T47D (cell line): ENCODE measurements around the gene OR7A10.

ENCODE experiments used
- DNase-seq, 2 experiments: peaks; one replicate each; pipeline versions ENCODE4 v3.0.0 to v3.0.0-alpha.2; 2011 to 2012; ENCODE audit warnings: low read depth in 1 of 2, low spot score in 1 of 2
- JUND ChIP-seq: IDR thresholded peaks from 2 replicates; pipeline ENCODE4 v1.6.1; 2012; ENCODE audit warnings: low read depth
- in situ Hi-C: cut with HindIII; loops from 2 replicates; pipeline ENCODE4 v1.10.0; 2016; ENCODE audit warnings: low sequenced_read_pairs, low pct_unique_long_range_greater_than_20kb

The OR7A10 gene

GRCh38 chr19:14848822-14849221, at the start of gene OR7A10:
Gene OR7A10 (minus strand): TSS chr19:14848922. CDS start chr19:14841877, 7,045 bp downstream.
- in situ Hi-C loops, result no loop called here
- no peak for DNase-seq

GRCh38 chr19:14890643-14891379, 42.1 kb upstream of the OR7A10 start:
- in situ Hi-C loops, result no loop called here
- DNase-seq, result no peak
- TF ChIP-seq JUND, result no peak

More at GRCh38 chr19:14848822-14849221, at the start of gene OR7A10:
- no peak for TF ChIP-seq JUND

- TF ChIP-seq JUND, result no peak
- in situ Hi-C loops, result no loop called here
- DNase-seq, result no peak
Measured at GRCh38 chr19:14889994-14890642, 41.4 kb upstream of the OR7A10 start.

GRCh38 chr19:14886032-14886431, 37.3 kb upstream of the OR7A10 start, which contains the start of gene OR7A17:
Gene OR7A17 (minus strand): TSS chr19:14886132. CDS start chr19:14881355, 4,777 bp downstream.
- no peak for TF ChIP-seq JUND
- in situ Hi-C loops, result no loop called here
- no peak for DNase-seq

- peak; percentile 26 to 39 for DNase-seq
- in situ Hi-C loops, result no loop called here
- TF ChIP-seq JUND, result no peak
Measured at GRCh38 chr19:14871619-14872230, 23.0 kb upstream of the OR7A10 start.

GRCh38 chr19:14868497-14868896, 19.8 kb upstream of the OR7A10 start:
- TF ChIP-seq JUND, result no peak
- DNase-seq, result no peak
- in situ Hi-C loops, result no loop called here

GRCh38 chr19:14843578-14843977, 5.1 kb downstream of the OR7A10 start:
- in situ Hi-C loops, result no loop called here
- TF ChIP-seq JUND, result no peak
- DNase-seq, result no peak

GRCh38 chr19:14843169-14843568, 5.6 kb downstream of the OR7A10 start:
- DNase-seq, result no peak
- TF ChIP-seq JUND, result no peak
- in situ Hi-C loops, result no loop called here

- no peak for TF ChIP-seq JUND
- in situ Hi-C loops, result no loop called here
- no peak for DNase-seq
Measured at GRCh38 chr19:14840206-14840605, 8.5 kb downstream of the OR7A10 start.

GRCh38 chr19:14837391-14837790, 11.3 kb downstream of the OR7A10 start:
- no peak for TF ChIP-seq JUND
- no peak for DNase-seq
- in situ Hi-C loops, result no loop called here

GRCh38 chr19:14835011-14835410, 13.7 kb downstream of the OR7A10 start, which contains the start of the genes OR7A5 and OR7C1:
Gene OR7A5 (minus strand): TSS chr19:14835185. CDS start chr19:14828241, 6,944 bp downstream.
Gene OR7C1 (minus strand): TSS chr19:14835185. CDS start chr19:14800136, 35,049 bp downstream.
- peak in 1 of 2 experiments; percentile 14 for DNase-seq
- no peak for TF ChIP-seq JUND
- in situ Hi-C loops, result no loop called here

GRCh38 chr19:14830702-14831101, 18.0 kb downstream of the OR7A10 start:
- in situ Hi-C loops, result no loop called here
- DNase-seq, result no peak
- no peak for TF ChIP-seq JUND

GRCh38 chr19:14826006-14826405, 22.7 kb downstream of the OR7A10 start:
- TF ChIP-seq JUND, result no peak
- DNase-seq, result no peak
- in situ Hi-C loops, result no loop called here
